NCI-H748 (cell line): ENCODE results near the gene KRTAP25-1.

ENCODE experiments used
- DNase-seq: peaks from one replicate; lab custom pipeline; 2025; ENCODE audit not compliant: unreplicated experiment; lab: John Stamatoyannopoulos, UW

The KRTAP25-1 gene

GRCh38 chr21:30289215-30289614 is at the start of gene KRTAP25-1:
KRTAP25-1 (minus strand) TSS chr21:30289514; CDS start chr21:30289490, 24 bp downstream.
- no peak for DNase-seq

- DNase-seq = no peak
These were observed 49.4 kb upstream of the KRTAP25-1 start for GRCh38 chr21:30338717-30339116.

GRCh38 chr21:30337772-30338171 is 48.5 kb upstream of the KRTAP25-1 start:
- DNase-seq = no peak

- no peak for DNase-seq
These were observed 48.0 kb upstream of the KRTAP25-1 start, which contains the start of gene KRTAP27-1 for GRCh38 chr21:30337276-30337744. KRTAP27-1 (minus strand) TSS chr21:30337694; CDS start chr21:30337668, 26 bp downstream.

- DNase-seq = no peak
These were observed 47.3 kb upstream of the KRTAP25-1 start for GRCh38 chr21:30336596-30336995.

- no peak for DNase-seq
These were observed 44.4 kb upstream of the KRTAP25-1 start for GRCh38 chr21:30333736-30334135.

GRCh38 chr21:30332681-30333080 is 43.4 kb upstream of the KRTAP25-1 start:
- no peak for DNase-seq

GRCh38 chr21:30329203-30329875 is 40.0 kb upstream of the KRTAP25-1 start:
- no peak for DNase-seq

- no peak for DNase-seq
These were observed 37.1 kb upstream of the KRTAP25-1 start for GRCh38 chr21:30326390-30326789.

- DNase-seq = no peak
These were observed 30.9 kb upstream of the KRTAP25-1 start, which contains the start of gene KRTAP26-1 for GRCh38 chr21:30320215-30320614. KRTAP26-1 (minus strand) TSS chr21:30320315; CDS start chr21:30320035, 280 bp downstream.

GRCh38 chr21:30315701-30316100 is 26.4 kb upstream of the KRTAP25-1 start:
- no peak for DNase-seq

GRCh38 chr21:30306884-30307283 is 17.6 kb upstream of the KRTAP25-1 start:
- DNase-seq = no peak

- no peak for DNase-seq
These were observed 15.8 kb upstream of the KRTAP25-1 start for GRCh38 chr21:30305136-30305535.

- DNase-seq = no peak
These were observed 6.5 kb downstream of the KRTAP25-1 start, which contains the start of gene KRTAP24-1 for GRCh38 chr21:30282850-30283249. KRTAP24-1 (minus strand) TSS chr21:30282950; CDS start chr21:30282932, 18 bp downstream.

GRCh38 chr21:30271611-30272010 is 17.7 kb downstream of the KRTAP25-1 start:
- DNase-seq = no peak

- DNase-seq = no peak
These were observed 18.2 kb downstream of the KRTAP25-1 start for GRCh38 chr21:30271156-30271555.

- no peak for DNase-seq
These were observed 19.3 kb downstream of the KRTAP25-1 start for GRCh38 chr21:30269803-30270530.

GRCh38 chr21:30268608-30269197 is 20.6 kb downstream of the KRTAP25-1 start:
- DNase-seq = peak; percentile 9

GRCh38 chr21:30257773-30258172 is 31.5 kb downstream of the KRTAP25-1 start:
- DNase-seq = peak; percentile 7

GRCh38 chr21:30256100-30256499 is 33.2 kb downstream of the KRTAP25-1 start:
- DNase-seq = no peak

- no peak for DNase-seq
These were observed 33.6 kb downstream of the KRTAP25-1 start for GRCh38 chr21:30255679-30256078.

GRCh38 chr21:30251781-30252180 is 37.5 kb downstream of the KRTAP25-1 start:
- DNase-seq = no peak
